K562 (cell line): ENCODE data around the gene ACTR5. TPM values are rescaled to one million over a fixed set of nuclear protein-coding genes. Genes with fewer than 3 reads are reported as not detected.

ENCODE experiments used
- CHD4 ChIP-seq: fragments of 200-600 bp; sonication (generic); IDR thresholded peaks from 3 replicates; pipeline ENCODE4 v1.6.1; 2012; ENCODE audit warnings: low read depth, mild to moderate bottlenecking, mixed read lengths, low read length, inconsistent platforms; ENCODE audit not compliant: insufficient read depth, insufficient replicate concordance, poor library complexity, severe bottlenecking
- CTCF ChIP-seq, 3 experiments: IDR thresholded peaks in 2 of 3; conservative IDR thresholded peaks in 1 of 3; 2 replicates each; pipeline ENCODE4 v1.5.1; 2011 to 2012; ENCODE audit warnings: low read length in 3 of 3, mild to moderate bottlenecking in 3 of 3, control low read depth in 2 of 3, improper control_type of control experiment in 1 of 3, inconsistent platforms in 1 of 3, low read depth in 1 of 3, mixed read lengths in 1 of 3, moderate library complexity in 1 of 3; ENCODE audit not compliant: insufficient read depth in 2 of 3
- CTCFL ChIP-seq: IDR thresholded peaks from 2 replicates; pipeline ENCODE4 v1.6.1; 2011; ENCODE audit warnings: borderline replicate concordance, low read depth, mild to moderate bottlenecking, moderate library complexity, low read length; ENCODE audit not compliant: insufficient read depth, poor library complexity, severe bottlenecking
- DLX4 ChIP-seq: fragments of 250-450 bp; sonication (Bioruptor Pico); IDR thresholded peaks from 2 replicates; pipeline ENCODE4 v1.6.1; 2021; ENCODE audit warnings: mild to moderate bottlenecking
- JUN ChIP-seq, 2 experiments: sonication (generic) in 1 of 2; formaldehyde crosslinking in 1 of 2; IDR thresholded peaks; 2 replicates each; pipeline versions ENCODE4 v1.6.1 to v1.8.0; 2012 to 2022; ENCODE audit warnings: borderline replicate concordance in 2 of 2, mild to moderate bottlenecking in 2 of 2, improper control_type of control experiment in 1 of 2, low read depth in 1 of 2, low read length in 1 of 2, missing genetic modification reagents in 1 of 2
- SMC3 ChIP-seq: conservative IDR thresholded peaks from 2 replicates; pipeline ENCODE4 v1.6.1; 2011; ENCODE audit warnings: low read depth, low read length, improper control_type of control experiment; ENCODE audit not compliant: insufficient read depth
- ZBTB33 ChIP-seq: sonication (generic); formaldehyde crosslinking; IDR thresholded peaks from 2 replicates; pipeline ENCODE4 v1.8.1; 2023; ENCODE audit warnings: mild to moderate bottlenecking, missing genetic modification reagents
- ZNF280A ChIP-seq: fragments of 450-650 bp; IDR thresholded peaks from 2 replicates; pipeline ENCODE4 v1.6.1; 2018; ENCODE audit warnings: mild to moderate bottlenecking, low read depth; ENCODE audit not compliant: partially characterized antibody
- polyA plus RNA-seq, 8 experiments: library from polyadenylated mRNA; depleted of rRNA in 4 of 8; stranded (reverse) in 5 of 8; unstranded in 3 of 8; fragments of >200 nt; fragmentation: Nextera tagmentation in 2 of 8; fragmentation: Illumina TruSeq in 1 of 8; extraction: Ambion mirVana in 2 of 8; extraction: Trizol in 1 of 8; gene quantifications; 2 replicates each; pipeline versions ENCODE4 v1.2.1 to v1.2.3, GENCODE V29; 2011 to 2014; ENCODE audit warnings: inconsistent platforms in 1 of 8, missing spikeins in 1 of 8
- total RNA-seq, 7 experiments: library from RNA; depleted of rRNA in 6 of 7; stranded (reverse); fragments of >200 nt in 6 of 7; fragmentation: Illumina TruSeq in 2 of 7; extraction: Trizol in 2 of 7; gene quantifications; 2 replicates each; pipeline versions ENCODE4 v1.2.1 to v1.2.3, GENCODE V29; 2011 to 2021; ENCODE audit warnings: low replicate concordance in 1 of 7

Gene ACTR5
- total and polyA plus RNA-seq, 9 of the 15 experiments (the other 6 are each of a cell fraction or from before 2014, with no cell fraction given) = 0.93 to 18.8 (median 12.9) TPM

- TF ChIP-seq ZNF280A = no peak
- peak; percentile 49; the same call in 1 of the 2 replicates for TF ChIP-seq ZBTB33 (CRISPR knock-in tag)
- no peak for TF ChIP-seq DLX4 (CRISPR knock-in tag)
- peak; percentile 63 to 78 (median 77) for TF ChIP-seq CTCF (IDR thresholded peaks at IDR 0.05 in 2 of 3, conservative IDR thresholded peaks at IDR 0.05 in 1 of 3; ENCODE audit: insufficient read depth in 2 of 3, low read depth in 1 of 3, low read length in 3 of 3)
- no peak for TF ChIP-seq JUN (IDR thresholded peaks at IDR 0.05; ENCODE audit: borderline replicate concordance, low read depth, low read length)
- TF ChIP-seq JUN (CRISPR knock-in tag; IDR thresholded peaks at IDR 0.05; ENCODE audit: borderline replicate concordance) = no peak
- TF ChIP-seq CHD4 = no peak
- TF ChIP-seq CTCFL = peak; percentile 39
- TF ChIP-seq SMC3 = peak; percentile 58; the same call in 1 of the 2 replicates
These were observed 22.1 kb upstream of the ACTR5 start (continued) for GRCh38 chr20:38725931-38726803.
